ENCODE data around the gene RBP2.

Gene RBP2

DNA sequence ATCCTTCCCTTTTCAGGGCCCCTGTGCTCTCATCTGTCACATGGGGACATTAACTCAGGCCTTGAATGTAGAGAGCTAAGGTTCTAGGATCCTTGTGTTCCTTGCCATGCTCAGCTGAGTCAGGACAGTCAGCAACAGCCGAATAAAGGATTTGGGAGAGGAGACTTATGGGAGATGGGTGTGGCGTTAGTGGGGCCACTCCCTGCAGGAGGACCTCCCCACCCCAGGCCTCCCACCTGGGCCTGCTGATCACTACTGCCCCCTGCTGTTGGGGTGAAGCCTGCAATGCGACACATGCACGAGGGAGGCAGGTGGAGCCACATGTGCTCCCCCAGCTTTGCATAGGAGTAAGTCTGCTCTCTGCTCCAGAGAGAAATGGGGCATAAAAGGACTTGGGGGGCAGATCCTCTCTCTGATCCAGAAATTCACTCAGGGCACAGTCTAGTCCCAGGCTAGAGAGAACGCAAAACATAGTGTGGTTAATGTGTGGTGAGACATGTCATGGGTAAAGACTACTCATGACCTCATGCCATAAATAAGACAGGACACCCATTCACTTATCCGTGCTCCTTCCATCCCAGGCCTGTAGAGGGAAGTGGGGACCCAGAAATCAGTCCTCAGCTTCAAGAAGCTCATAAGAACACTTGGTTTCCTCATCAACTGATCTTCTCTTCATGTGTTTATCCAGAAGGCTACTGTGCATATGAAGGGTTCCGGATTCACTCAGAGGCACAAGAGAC is 43.9 kb upstream of the RBP2 start:
- TF ChIP-seq, protein P1, sequence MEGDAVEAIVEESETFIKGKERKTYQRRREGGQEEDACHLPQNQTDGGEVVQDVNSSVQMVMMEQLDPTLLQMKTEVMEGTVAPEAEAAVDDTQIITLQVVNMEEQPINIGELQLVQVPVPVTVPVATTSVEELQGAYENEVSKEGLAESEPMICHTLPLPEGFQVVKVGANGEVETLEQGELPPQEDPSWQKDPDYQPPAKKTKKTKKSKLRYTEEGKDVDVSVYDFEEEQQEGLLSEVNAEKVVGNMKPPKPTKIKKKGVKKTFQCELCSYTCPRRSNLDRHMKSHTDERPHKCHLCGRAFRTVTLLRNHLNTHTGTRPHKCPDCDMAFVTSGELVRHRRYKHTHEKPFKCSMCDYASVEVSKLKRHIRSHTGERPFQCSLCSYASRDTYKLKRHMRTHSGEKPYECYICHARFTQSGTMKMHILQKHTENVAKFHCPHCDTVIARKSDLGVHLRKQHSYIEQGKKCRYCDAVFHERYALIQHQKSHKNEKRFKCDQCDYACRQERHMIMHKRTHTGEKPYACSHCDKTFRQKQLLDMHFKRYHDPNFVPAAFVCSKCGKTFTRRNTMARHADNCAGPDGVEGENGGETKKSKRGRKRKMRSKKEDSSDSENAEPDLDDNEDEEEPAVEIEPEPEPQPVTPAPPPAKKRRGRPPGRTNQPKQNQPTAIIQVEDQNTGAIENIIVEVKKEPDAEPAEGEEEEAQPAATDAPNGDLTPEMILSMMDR (IDR thresholded peaks at IDR 0.05; ENCODE audit: low read depth, low read length, missing control alignments), result peak; percentile 67
- no peak overlapping the region for H3K4me3 ChIP-seq (ENCODE audit: low read depth, low read length)
- DNase-seq (ENCODE audit: low read depth), result no peak

GRCh38 chr3:139518926-139519842 is 42.9 kb upstream of the RBP2 start:
- TF ChIP-seq, protein P1 (IDR thresholded peaks at IDR 0.05; ENCODE audit: low read depth, low read length, missing control alignments), result no peak
- H3K4me3 ChIP-seq (ENCODE audit: low read depth, low read length), result no peak overlapping the region
- DNase-seq (ENCODE audit: low read depth), result no peak

DNA sequence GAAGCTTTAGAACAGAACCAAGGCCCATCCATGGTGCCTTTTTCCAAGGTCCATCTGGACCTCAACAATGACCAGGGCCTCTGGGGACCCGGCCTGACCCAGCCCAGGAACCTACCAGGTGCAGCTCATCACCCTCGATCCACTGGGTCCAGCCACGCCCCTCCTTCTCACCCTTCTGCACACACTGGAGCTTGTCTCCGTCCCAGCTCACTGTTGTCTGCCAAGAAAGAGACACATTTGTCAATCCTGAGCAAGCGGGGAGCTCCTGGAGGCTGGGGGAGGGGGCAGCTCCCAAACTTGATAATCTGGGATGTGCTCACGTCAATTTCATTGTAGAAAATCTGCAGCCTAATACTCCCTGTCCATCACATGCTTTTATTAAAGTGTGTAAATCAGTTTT is 42.0 kb upstream of the RBP2 start:
- TF ChIP-seq, protein P1 (IDR thresholded peaks at IDR 0.05; ENCODE audit: low read depth, low read length, missing control alignments), result no peak
- no peak overlapping the region for H3K4me3 ChIP-seq (ENCODE audit: low read depth, low read length)
- no peak for DNase-seq (ENCODE audit: low read depth)

- TF ChIP-seq, protein P1 (IDR thresholded peaks at IDR 0.05; ENCODE audit: low read depth, low read length, missing control alignments), result no peak
- DNase-seq (ENCODE audit: low read depth), result no peak
- H3K4me3 ChIP-seq (ENCODE audit: low read depth, low read length), result no peak overlapping the region
Observed at GRCh38 chr3:139517321-139518065, 41.2 kb upstream of the RBP2 start.

GRCh38 chr3:139514741-139515140 is 38.4 kb upstream of the RBP2 start:
- no peak overlapping the region for H3K4me3 ChIP-seq (ENCODE audit: low read depth, low read length)
- TF ChIP-seq, protein P1 (IDR thresholded peaks at IDR 0.05; ENCODE audit: low read depth, low read length, missing control alignments), result no peak
- no peak for DNase-seq (ENCODE audit: low read depth)

DNA sequence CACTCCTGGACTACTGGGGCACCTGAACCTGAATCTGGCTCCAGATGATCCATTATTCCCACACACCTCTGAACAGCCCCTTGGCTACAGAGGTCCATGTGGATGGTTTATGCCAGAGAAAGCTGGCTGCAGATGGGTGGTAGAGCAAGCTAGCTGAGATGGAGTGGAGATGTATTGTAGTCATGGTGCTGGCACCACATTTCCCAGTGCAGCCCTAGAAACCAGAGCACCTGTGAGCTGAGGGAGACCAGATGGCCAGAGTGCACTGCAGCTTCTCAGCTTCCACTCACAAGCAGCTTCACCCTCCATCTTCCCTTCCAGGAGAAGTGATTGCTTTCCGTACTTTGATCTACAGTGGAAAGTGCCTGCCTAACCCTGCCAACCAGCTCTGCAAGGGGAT is 33.3 kb upstream of the RBP2 start:
- H3K4me3 ChIP-seq (ENCODE audit: low read depth, low read length), result no peak overlapping the region
- no peak for DNase-seq (ENCODE audit: low read depth)
- TF ChIP-seq, protein P1 (IDR thresholded peaks at IDR 0.05; ENCODE audit: low read depth, low read length, missing control alignments), result no peak

All from GM12864 (cell line).